Chondrocyte (in vitro differentiated cells): Measurements from ENCODE around the gene BET1. TPM values are rescaled to one million over a fixed set of nuclear protein-coding genes. Genes with fewer than 3 reads are reported as not detected.

Experiments used
- DNase-seq: peaks from one replicate; pipeline ENCODE4 v3.0.0; 2021; ENCODE audit warnings: mixed read lengths, low spot score
- H3K27ac Mint-ChIP-seq: one replicate; pipeline ENCODE4 v1.8.0; 2021; ENCODE audit warnings: mild to moderate bottlenecking, moderate library complexity, mixed read lengths; ENCODE audit not compliant: unreplicated experiment
- H3K27me3 Mint-ChIP-seq: 2 replicates; pipeline ENCODE4 v1.8.0; 2021; ENCODE audit warnings: low read depth, mixed read lengths
- H3K36me3 Mint-ChIP-seq: 2 replicates; pipeline ENCODE4 v1.8.0; 2021; ENCODE audit warnings: low read depth, mixed read lengths
- H3K4me1 Mint-ChIP-seq: 2 replicates; pipeline ENCODE4 v1.8.0; 2021; ENCODE audit warnings: low read depth, mild to moderate bottlenecking, mixed read lengths
- H3K4me3 Mint-ChIP-seq: one replicate; pipeline ENCODE4 v1.8.0; 2021; ENCODE audit warnings: mild to moderate bottlenecking, moderate library complexity, mixed read lengths; ENCODE audit not compliant: unreplicated experiment
- H3K9me3 Mint-ChIP-seq: 2 replicates; pipeline ENCODE4 v1.8.0; 2021; ENCODE audit warnings: low read depth, mixed read lengths
- CTCF ChIP-seq: fragments of 200-600 bp; sonication (generic); IDR thresholded peaks from 2 replicates; pipeline ENCODE4 v1.5.0; 2021; ENCODE audit warnings: antibody characterized with exemption, mild to moderate bottlenecking, moderate library complexity
- total RNA-seq: library from RNA; stranded (reverse); gene quantifications from 3 replicates; pipeline ENCODE4 v1.2.1, GENCODE V29; 2021

The BET1 gene
- total RNA-seq, 1 donor from 2014 or later = 28.4 TPM

DNA sequence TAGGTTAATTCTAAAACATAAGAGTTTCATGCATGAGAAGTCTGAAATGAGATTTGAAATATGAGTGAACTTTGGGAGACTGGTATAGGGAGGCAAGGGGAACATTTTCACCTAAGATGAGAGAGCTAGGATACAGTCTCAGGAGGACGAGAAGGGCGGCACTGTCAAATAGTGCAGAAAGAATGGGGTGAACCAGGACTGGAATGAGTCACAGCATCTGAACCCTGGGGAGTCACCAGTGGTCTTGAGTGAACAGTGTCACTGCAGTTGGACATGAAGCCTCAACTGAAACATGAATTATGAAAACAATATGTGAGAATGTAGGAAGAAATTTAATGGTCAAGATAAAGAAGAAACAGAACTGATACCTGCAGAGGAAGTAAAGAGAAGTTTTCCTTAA lies 48.9 kb downstream of the BET1 start:
- Mint-ChIP-seq H3K36me3 (no peaks in the 10 kb centered on the region), H3K27ac (no peak overlapping the region)
- no peak for TF ChIP-seq CTCF

GRCh38 chr7:93949423-93949822 lies 54.7 kb downstream of the BET1 start:
- no peak overlapping the region for H3K27ac Mint-ChIP-seq
- no peak for TF ChIP-seq CTCF
- no peak overlapping the region for H3K4me3 Mint-ChIP-seq
- H3K36me3 Mint-ChIP-seq = no peaks in the 10 kb centered on the region
- H3K27me3 Mint-ChIP-seq = no peaks in the 10 kb centered on the region
- H3K9me3 Mint-ChIP-seq = no peaks in the 10 kb centered on the region
- DNase-seq = no peak
- H3K4me1 Mint-ChIP-seq = peaks cover 3% of the 10 kb centered on the region

More for the DNA sequence above, 48.9 kb downstream of the BET1 start:
- Mint-ChIP-seq H3K4me1 (no peaks in the 10 kb centered on the region), H3K27me3 (no peaks in the 10 kb centered on the region), H3K4me3 (no peak overlapping the region), H3K9me3 (no peaks in the 10 kb centered on the region)
- no peak for DNase-seq

DNA sequence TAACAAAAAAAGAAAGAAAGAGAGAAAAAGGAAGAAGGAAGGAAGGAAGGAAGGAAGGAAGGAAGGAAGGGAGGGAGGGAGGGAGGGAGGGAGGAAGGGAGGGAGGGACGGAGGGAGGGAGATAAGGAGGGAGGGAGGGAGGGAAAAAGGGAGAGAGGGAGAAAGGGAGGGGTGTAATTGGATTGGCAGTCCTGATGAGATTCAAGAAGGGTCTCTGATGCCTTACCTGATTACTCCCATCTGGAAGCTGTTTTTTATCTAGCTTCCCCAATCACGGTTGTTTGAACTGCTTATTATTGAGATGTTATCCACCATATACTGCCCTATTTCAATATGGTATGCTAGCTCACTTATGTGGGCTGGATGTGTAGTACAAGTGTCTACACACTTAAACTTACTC lies 55.3 kb downstream of the BET1 start:
- H3K27ac Mint-ChIP-seq = peak overlapping the region; percentile 12
- H3K4me1 Mint-ChIP-seq = peaks cover 3% of the 10 kb centered on the region
- no peaks in the 10 kb centered on the region for H3K27me3 Mint-ChIP-seq
- no peaks in the 10 kb centered on the region for H3K9me3 Mint-ChIP-seq
- no peaks in the 10 kb centered on the region for H3K36me3 Mint-ChIP-seq
- DNase-seq = no peak
- H3K4me3 Mint-ChIP-seq = no peak overlapping the region
- no peak for TF ChIP-seq CTCF

GRCh38 chr7:93948106-93948505 lies 56.0 kb downstream of the BET1 start:
- DNase-seq = no peak
- Mint-ChIP-seq H3K4me3 (no peak overlapping the region), H3K27ac (no peak overlapping the region), H3K9me3 (no peaks in the 10 kb centered on the region), H3K27me3 (no peaks in the 10 kb centered on the region), H3K36me3 (no peaks in the 10 kb centered on the region), H3K4me1 (peaks cover 3% of the 10 kb centered on the region)
- no peak for TF ChIP-seq CTCF

DNA sequence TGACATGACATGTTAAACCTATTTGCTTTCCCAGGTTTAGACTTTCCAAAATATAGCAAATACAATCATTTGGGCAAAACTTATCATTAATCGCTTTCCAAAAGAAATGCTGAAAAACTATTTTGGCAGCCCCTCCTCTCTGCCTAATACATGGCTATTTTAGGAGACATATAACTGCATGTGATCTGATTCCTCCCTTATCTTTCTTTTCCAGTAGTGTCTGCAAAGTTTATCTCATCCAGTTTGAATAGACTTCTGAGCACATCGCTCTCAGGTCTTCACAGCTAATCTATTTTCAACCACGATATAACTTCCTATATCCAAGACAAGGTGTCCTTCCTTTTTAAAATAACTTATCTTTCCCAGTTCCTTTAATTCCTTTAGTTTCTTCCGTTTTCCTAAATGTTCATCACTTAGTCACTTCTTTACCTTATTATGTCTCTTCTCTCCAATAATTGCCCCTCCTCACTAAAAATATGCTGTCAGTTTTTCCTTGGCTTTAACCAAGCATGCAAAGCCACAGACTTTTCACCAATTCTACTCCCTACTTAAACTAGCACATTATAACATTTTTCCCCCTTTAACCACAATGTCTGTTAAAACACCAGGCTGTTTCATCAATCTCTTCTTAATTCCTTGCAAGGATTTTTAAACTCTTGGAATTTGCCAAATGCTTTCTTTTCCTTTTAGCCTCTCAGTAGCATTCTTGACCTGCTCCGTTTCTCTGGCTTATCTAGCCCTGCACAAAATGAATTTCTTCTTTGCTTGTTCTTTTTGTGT lies 58.2 kb downstream of the BET1 start:
- H3K9me3 Mint-ChIP-seq = no peaks in the 10 kb centered on the region
- TF ChIP-seq CTCF = no peak
- H3K4me3 Mint-ChIP-seq = no peak overlapping the region
- H3K27ac Mint-ChIP-seq = no peak overlapping the region
- no peak for DNase-seq
- no peaks in the 10 kb centered on the region for H3K36me3 Mint-ChIP-seq
- no peaks in the 10 kb centered on the region for H3K27me3 Mint-ChIP-seq
- peaks cover 6% of the 10 kb centered on the region for H3K4me1 Mint-ChIP-seq
